ENCODE results near the gene ZNF205. TPM values are rescaled to one million over a fixed set of nuclear protein-coding genes. Genes with fewer than 3 reads are reported as not detected.
A peak's percentile ranks its signal among the peaks of the same experiment; 100 is the strongest.

The ZNF205 gene
- total RNA-seq, 4 donors from 2014 or later: 9.7 to 13.9 (median 11.9) TPM

DNA sequence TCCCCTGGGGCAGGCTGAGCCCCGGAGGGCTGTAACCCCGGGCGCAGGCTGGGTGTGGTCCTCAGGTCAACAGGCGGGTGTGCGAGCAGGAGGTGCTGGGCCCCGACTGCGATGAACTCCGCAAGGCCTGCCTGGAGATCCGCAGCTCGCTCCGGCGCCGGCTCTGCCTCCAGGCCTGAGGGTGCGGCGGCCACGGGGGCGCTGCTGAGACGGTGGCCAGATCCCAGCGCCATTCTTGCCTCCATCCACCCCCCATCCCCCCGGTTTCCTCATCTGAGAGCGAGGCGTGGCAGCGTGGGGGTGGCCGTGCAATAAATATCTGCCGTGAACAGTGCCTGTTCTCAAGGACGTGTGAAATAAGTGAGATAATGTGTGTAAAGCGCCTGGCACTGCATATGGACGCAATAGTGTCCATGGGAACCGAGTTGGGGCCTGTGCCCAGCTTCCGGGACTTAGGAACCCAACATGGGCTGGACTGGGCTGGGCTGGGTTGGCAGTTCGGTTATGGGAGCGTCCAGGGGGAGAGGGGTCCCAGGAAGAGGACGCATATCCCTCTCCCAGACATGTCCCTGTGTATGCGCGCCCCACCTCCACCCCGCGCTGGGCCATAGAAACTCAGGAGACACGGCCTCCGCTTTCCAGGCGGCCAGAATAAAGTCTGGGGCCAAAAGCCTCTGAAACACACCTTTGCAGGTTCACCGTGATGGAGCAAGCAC, 37.4 kb downstream of the ZNF205 start:
- peak overlapping the region; percentile 77 to 93 (median 88) for H3K27ac ChIP-seq
- H3K9me3 ChIP-seq: no peaks in the 10 kb centered on the region
- TF ChIP-seq POLR2A (IDR thresholded peaks at IDR 0.05): no peak
- TF ChIP-seq, protein P1, sequence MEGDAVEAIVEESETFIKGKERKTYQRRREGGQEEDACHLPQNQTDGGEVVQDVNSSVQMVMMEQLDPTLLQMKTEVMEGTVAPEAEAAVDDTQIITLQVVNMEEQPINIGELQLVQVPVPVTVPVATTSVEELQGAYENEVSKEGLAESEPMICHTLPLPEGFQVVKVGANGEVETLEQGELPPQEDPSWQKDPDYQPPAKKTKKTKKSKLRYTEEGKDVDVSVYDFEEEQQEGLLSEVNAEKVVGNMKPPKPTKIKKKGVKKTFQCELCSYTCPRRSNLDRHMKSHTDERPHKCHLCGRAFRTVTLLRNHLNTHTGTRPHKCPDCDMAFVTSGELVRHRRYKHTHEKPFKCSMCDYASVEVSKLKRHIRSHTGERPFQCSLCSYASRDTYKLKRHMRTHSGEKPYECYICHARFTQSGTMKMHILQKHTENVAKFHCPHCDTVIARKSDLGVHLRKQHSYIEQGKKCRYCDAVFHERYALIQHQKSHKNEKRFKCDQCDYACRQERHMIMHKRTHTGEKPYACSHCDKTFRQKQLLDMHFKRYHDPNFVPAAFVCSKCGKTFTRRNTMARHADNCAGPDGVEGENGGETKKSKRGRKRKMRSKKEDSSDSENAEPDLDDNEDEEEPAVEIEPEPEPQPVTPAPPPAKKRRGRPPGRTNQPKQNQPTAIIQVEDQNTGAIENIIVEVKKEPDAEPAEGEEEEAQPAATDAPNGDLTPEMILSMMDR (IDR thresholded peaks at IDR 0.05): peak in 5 of 6 experiments; percentile 17 to 32 (median 27)
- no peaks in the 10 kb centered on the region for H3K27me3 ChIP-seq
- 1% methylated on average over 22 of the region's 41 CpGs; no CpG with 5 or more reads in 1 of the 2 donors for WGBS, 2 donors
- peaks cover 23 to 38% (median 24%) of the 10 kb centered on the region in 3 donors for H3K4me1 ChIP-seq
- DNase-seq: no peak
- intact Hi-C loops (cut with DNase I): no loop called here
- peak overlapping the region; percentile 64 to 85 (median 67) for H3K4me3 ChIP-seq
- no peaks in the 10 kb centered on the region for H3K36me3 ChIP-seq

DNA sequence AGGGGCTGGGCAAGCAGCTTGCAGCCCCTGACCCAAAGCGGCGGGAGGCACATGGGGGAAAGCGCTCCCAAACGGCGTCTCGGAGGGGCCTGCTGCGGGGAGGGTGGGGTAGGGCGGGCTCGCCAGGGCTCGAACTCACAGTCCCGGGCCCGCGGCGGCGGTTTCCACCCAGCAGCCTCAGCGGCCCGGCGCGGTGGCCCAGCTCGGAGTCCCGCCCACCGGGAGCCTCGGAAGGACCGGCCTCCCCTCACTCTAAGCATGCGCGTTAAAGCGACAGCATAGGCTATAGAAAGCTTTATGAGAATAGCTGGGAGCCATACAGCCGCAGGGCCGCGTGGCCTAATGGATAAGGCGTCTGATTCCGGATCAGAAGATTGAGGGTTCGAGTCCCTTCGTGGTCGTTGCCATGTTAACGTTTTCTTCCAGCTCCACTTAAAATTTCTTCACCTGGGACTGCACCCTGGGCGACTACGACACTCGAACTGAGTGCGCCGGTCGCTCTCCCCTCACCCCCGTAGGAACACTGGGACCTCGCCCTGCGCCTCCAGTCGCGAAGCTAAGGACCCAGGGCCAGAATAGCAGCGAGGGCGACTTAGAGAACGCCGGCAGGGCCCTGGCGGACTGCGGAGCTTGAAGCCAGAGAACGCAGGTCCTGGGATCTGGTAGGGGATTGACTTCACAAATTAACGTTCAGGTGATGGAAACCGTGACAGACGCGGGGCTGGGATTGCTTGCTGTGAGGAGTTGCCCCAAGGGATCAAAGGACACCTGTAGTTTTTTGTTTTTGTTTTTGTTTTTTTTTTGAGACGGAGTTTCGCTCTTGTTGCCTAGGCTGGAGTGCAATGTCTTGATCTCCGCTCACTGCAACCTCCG, 38.2 kb downstream of the ZNF205 start:
- no peaks in the 10 kb centered on the region for H3K36me3 ChIP-seq
- peak; percentile 51 for DNase-seq
- H3K4me1 ChIP-seq: peaks cover 23 to 38% (median 24%) of the 10 kb centered on the region in 3 donors
- H3K27me3 ChIP-seq: no peaks in the 10 kb centered on the region
- H3K9me3 ChIP-seq: no peaks in the 10 kb centered on the region
- TF ChIP-seq, protein P1 (IDR thresholded peaks at IDR 0.05): peak in 2 of 6 experiments; percentile 4 to 23
- TF ChIP-seq POLR2A (IDR thresholded peaks at IDR 0.05): peak in 1 of 4 donors; percentile 0
- 4 to 13% methylated on average over 9 to 11 of the region's 62 CpGs for WGBS, 2 donors
- peak overlapping the region; percentile 64 to 85 (median 67) for H3K4me3 ChIP-seq
- intact Hi-C loops (cut with DNase I): no loop called here
- H3K27ac ChIP-seq: peak overlapping the region; percentile 77 to 93 (median 88)

DNA sequence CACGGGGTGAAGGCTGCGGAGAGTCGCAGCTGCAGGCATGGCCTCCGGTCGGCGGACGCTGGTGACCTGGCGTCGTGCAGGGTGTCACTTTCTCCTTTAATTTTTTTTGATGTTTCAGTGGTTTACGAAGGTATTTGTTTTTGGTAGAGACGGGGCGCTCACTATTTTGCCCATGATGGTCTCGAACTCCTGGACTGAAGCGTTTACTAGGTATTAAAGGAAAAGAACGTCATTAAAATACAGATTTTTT, 39.6 kb downstream of the ZNF205 start:
- H3K4me3 ChIP-seq: peak overlapping the region; percentile 16 to 85 (median 67)
- WGBS, 2 donors: 8 to 10% methylated on average over 14 to 15 of the region's 15 CpGs
- H3K27ac ChIP-seq: peak overlapping the region in 3 of 4 donors; percentile 65 to 76 (median 68)
- TF ChIP-seq, protein P1 (IDR thresholded peaks at IDR 0.05): no peak
- TF ChIP-seq POLR2A (IDR thresholded peaks at IDR 0.05): no peak
- H3K27me3 ChIP-seq: no peaks in the 10 kb centered on the region
- no peaks in the 10 kb centered on the region for H3K36me3 ChIP-seq
- peaks cover 23 to 39% (median 24%) of the 10 kb centered on the region in 3 donors for H3K4me1 ChIP-seq
- intact Hi-C loops (cut with DNase I): no loop called here
- DNase-seq: no peak
- H3K9me3 ChIP-seq: no peaks in the 10 kb centered on the region

DNA sequence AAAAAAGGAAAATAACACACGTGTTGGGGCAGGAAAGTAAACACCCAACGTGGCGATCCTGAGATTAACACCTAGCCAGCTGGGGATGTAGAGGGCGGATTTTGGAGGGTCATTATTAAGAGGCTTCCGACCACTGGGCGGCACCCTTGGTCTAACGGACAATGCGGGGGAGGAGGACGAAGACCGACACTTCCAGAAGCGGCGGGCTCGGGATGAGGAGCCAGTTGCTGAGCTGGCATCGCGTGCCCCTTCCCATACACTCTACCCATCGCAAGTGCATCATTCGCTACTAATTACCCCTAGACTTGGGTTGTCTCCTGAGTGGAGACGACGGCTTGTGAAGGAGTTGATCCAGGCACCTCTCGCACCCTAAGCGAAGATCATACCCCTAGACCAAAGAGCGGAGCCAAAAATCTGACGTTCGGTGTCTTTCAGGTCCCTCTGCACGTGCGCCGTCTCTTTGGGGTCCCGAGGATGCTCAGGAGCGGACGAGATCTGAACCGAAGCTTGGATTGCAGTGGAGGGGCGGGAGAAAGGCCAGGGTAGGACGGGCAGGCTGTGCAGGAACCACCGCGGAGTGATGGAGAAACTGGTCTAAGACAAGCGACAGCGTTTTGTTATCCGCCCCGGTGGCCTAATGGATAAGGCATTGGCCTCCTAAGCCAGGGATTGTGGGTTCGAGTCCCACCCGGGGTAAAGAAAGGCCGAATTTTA, 40.0 kb downstream of the ZNF205 start:
- Histone ChIP-seq H3K27me3 (no peaks in the 10 kb centered on the region), H3K4me3 (peak overlapping the region; percentile 16 to 85 (median 67)), H3K36me3 (no peaks in the 10 kb centered on the region), H3K9me3 (no peaks in the 10 kb centered on the region), H3K27ac (peak overlapping the region; percentile 31 to 76 (median 66)), H3K4me1 (peaks cover 24 to 44% (median 25%) of the 10 kb centered on the region in 3 donors)
- TF ChIP-seq, protein P1 (IDR thresholded peaks at IDR 0.05): peak in 3 of 6 experiments; percentile 12 to 27 (median 17)
- no peak for TF ChIP-seq POLR2A (IDR thresholded peaks at IDR 0.05)
- no peak for DNase-seq
- intact Hi-C loops (cut with DNase I): no loop called here
- WGBS, 2 donors: 0 to 1% methylated on average over 27 to 28 of the region's 42 CpGs
